Cardiac septum (tissue), 1 donor: ENCODE measurements around the gene KCNG1. TPM values are rescaled to one million over a fixed set of nuclear protein-coding genes. Genes with fewer than 3 reads are reported as not detected.

Experiments used
- DNase-seq: peaks from one replicate; pipeline ENCODE4 v3.0.0-alpha.2; 2020; ENCODE audit warnings: low spot score
- intact Hi-C: fragments of 100-400 bp; cut with DNase I; formaldehyde crosslinking; loops from one replicate; pipeline ENCODE4 v1.14.0; 2022
- total RNA-seq: library from RNA; stranded (reverse); fragmentation: NEBNext Ultra II Directional; extraction: Animal tissue kit (Norgen Biotek cat#: 25700); gene quantifications from one replicate; pipeline ENCODE4 v1.2.1, GENCODE V29; 2021
- donor health status: DM: no; HTN: no; CAD: no.

Gene KCNG1
- total RNA-seq, 1 donor from 2014 or later: 0.48 TPM

DNA sequence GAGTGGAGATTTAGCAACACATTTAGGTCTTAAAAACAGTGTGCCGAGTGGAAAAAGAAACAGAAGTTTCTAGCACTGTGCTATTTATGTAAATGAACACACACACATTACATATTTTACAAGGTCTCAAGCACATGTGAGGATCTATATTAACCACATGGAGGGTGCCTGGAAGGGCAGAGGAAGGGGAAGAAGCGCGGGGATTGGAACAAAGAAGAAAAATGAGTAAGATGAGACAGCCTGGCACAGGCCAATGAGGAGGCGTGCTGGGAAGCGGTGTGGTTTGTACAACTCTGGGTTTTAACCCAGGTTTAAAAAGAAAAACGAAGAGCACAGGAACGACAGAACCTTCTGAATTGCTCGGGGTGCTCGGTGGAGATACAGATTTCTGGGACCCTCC lies 5.7 kb downstream of the KCNG1 start:
- intact Hi-C loops: no loop called here

DNA sequence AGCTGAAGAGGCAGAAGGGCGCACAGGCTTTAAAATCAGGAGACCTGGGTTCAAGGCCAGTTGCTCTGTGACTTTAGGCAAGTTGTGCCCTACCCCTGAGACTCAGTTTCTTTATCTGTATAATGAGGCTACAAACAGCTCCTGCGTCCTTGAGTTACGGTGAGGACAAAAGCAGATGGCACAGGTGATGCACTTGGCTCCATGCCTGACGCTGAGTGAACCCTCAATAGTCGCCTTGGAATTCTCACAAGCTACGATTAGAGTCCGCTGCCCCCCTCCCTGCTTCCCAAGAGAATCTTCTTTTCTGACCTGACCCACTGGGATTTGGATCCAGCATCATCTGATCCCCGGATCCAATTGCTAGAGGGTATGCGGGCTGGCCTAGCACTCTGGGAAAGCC lies 6.4 kb downstream of the KCNG1 start:
- no peak for DNase-seq
- intact Hi-C loops: no loop called here

More for the DNA sequence above, 5.7 kb downstream of the KCNG1 start:
- no peak for DNase-seq

DNA sequence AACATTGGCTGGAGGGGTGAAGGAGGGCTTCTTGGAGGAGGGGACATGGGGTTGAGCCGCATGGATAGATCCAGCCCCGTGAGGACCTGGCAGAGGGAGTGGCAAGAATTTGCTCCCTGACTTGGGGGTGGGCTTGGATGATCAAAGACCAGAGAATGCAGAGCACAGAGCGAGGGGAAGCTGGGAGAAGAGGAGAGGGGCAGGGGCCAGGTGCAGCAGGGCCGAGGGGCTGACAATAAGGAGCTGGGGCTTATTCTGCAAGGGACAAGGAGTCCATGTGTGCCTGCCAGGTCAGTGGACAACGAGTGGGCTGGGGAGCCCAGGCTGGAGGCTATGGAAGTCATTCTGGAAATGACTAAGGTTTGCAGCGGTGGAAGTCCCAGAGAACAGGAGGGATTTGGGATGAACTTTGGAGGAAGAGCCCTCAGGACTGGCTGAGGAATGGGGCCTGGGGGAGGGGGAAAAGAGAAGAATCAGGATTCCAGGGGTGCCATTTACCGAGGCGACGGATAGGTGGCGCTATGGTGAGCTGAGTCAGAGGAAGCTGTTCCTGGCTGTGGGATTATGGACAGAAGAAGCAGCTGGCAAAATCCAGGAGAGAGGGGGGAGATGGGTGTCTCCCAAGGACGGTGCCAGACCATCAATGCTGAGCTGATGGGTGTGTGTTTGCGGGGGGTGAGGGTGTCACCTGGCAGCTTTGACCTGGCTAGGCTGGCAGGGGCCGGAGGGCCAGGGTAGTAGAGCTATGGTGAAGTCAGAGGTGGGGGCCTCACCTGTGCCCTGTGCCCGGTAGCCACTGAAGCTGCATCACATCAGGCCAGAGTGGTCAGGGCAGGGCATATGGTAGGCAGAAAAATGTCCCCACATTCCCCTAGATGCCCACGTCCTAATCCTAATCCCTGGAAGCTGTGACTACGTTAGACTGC lies 7.8 kb downstream of the KCNG1 start:
- intact Hi-C loops: no loop called here
- DNase-seq: no peak

DNA sequence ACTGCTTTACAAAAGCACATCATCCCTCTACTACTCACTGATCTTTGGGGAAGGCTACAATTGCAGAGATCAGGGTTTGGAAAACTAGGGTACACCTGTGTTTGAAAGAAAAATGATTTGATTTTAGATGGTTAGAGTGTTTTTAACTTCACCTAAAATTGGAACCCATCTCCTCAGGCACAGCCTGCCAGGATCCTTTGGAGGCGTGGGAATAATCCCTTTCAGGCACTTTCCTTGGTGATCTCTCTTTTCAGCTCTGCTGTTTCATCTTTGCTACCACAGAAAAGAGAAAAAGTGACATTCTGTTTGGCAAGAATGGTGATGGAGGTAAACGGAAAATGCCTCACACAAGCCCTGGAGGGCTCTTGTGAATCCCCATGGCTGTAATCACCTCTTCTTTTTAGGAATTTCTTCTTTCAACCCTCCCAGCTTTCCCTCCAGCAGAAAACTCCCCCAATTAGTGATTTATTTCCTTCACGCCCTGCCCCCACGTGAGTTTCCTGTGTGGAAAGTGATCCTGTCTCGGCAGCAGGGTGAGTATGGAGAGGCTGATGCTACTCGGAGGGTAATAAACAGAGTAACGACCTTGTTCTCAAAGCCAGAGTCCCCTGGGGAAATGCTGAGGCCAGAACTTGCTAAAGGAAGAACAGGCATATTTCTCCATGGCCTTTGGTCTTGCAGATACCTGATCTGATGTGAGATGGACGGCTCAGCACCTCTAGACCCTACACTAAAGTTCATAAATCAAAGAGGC lies 9.2 kb downstream of the KCNG1 start:
- no peak for DNase-seq
- intact Hi-C loops: no loop called here

DNA sequence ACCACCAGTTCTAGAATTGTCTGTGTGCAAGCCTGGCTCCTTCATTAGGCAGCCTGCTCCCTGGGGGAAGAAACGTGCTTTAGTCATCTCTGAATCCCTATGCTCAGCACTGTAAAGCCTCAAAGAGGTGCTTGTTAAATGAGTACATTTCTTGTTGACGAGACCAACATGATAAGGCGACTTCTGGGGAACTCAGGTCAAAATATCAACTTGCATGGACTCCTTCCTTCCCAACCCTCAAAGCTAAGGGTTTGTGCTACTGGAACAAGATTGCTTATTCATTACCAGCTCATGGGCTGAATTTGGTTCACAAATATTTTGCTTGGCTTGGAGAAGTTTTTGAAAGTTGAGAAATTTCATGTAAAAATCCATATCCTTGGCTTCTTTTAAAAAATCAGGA lies 10.6 kb downstream of the KCNG1 start:
- no peak for DNase-seq
- intact Hi-C loops: no loop called here

DNA sequence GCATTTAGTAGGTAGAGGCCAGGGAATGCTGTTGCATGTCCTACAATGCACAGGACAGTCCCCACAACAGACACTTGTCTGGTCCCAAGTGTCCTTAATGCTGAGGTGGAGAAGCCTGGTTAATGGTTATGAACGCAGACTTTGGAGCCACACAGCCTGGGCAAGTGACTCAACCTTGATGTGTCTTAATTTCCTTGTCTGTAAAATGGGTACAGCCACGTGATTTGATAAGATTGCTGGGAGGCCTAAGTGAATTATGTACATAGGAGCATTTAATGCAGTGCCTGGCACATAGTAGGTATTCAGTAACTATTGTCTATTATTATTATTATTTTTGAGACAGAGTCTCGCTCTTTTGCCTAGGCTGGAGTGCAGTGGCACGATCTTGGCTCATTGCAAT lies 11.4 kb downstream of the KCNG1 start:
- DNase-seq: no peak
- intact Hi-C loops: no loop called here

DNA sequence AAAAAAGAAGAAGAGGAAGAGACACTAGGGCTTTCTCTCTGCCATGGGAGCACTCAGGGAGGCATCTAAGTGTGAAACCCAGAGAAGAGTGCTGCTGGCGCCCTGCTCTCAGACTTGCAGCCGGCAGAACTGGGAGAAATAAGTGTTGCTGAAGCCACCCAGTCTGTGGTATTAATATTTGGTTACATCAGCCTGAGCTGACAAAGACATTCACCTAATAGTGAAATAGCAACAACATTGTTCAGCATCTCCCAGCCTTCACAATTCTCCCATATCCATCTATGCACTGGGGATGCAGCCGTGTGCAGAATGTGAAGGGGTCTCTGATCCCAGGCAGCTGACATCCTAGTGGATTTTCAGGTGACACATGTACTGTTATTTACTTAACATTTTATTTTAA lies 12.0 kb downstream of the KCNG1 start:
- intact Hi-C loops: no loop called here
- no peak for DNase-seq

DNA sequence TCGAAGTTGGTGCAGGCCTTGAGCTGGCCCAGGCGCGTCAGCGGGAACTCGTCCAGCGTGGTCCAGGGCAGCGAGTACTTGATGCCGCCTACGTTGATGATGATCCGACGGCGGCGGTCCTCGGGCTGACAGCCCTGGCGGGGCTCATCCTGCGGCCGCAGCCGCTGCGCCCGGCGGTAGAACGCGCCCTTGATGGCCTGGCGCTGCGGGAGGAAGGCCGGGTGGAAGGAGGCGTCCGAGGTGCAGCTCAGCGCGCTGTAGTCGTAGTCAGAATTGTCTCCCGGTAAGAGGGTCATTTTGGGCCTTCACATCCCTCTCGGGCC lies 12.9 kb downstream of the KCNG1 start:
- intact Hi-C loops: no loop called here
- no peak for DNase-seq

DNA sequence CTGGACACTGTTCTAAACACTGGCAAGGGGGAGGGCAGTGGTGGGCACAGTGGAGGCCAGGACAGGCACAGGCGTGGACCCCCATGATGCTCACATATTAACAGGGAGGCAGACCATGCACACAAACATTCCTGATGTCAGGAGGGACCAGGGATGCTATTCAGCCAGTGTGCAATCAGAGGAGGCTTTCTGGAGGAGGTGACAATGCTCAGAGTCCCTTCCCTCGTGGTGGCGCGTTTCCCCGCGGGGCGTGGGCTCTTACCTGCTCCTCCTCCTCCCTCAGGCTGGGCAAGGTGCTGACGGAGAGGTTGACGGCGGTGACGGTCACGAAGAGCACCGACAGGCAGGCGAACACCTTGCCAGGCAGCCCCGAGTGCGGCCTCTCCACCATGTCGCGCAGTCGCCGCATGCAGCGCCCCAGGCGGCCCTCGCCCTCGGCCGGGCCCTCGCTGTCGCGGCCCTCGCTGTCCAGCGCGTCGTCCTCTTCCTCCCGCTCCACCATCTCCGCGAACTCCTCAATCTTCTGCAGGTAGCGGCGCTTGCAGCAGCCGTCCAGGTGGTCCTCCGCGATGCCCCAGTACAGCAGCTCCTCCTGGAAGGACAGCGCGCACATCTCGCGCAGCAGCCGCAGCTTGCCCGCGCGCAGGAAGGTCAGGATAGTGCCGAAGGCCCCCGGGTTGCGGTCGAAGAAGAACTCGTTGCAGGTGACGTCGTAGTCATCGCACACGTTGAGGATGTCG lies 13.4 kb downstream of the KCNG1 start:
- intact Hi-C loops: no loop called here
- DNase-seq: no peak

DNA sequence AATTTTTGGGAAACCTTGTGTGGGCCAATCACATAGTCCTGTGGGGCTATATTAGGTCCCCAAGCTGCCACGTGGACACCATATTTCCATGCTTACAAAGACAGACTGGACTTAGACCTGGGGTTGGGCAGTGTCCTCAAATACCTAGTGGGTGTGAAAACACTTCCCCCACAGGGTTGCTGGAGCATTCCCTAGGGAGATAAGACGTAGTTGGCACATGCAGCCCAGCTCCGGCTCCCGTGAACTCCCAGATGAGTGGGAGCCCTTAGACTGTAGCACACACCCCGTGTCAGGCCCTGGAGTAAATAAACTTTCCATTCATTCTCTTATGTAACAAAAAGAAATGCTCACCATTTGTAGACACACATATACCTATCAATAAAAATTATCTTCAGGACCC lies 14.2 kb downstream of the KCNG1 start:
- intact Hi-C loops: no loop called here
- no peak for DNase-seq

DNA sequence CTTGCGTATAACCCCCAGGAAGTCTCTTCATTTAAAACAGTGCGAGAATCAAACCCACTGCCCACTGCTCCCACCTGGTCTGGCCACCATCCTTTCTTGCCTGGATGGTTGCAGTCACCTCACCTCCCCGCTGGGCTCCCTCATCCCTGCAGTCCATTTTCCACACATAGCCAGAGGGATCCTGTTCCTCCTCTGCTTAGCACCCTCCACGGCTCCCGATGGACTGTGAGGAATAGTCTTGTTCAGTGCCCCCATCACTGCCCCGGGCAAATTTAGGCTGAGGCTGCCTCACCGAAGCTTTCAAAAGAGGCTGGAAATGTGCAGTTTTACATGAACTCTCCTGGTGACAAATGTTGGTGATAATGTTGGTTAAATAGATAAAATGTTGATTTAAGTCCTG lies 17.7 kb downstream of the KCNG1 start:
- intact Hi-C loops: no loop called here
- DNase-seq: no peak

DNA sequence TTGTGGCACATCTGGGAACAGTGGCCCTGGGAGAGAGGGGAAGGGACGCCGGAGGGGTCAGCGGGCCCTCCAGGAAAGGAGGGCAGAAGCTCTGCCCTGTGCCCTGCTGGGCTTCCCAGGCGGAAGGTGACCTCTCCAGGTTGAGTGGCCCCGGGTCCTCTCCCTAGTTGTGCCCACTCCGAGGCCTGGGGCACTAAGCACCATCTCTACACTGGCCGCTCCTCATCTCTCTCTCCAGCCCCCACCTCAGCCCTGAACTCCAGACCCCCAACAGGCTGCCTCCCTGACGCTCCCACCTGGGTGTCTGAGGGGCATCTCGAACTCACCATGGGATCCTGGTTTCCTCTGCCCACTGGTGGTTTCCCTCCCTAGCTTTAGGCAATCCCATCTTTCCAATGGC lies 18.1 kb downstream of the KCNG1 start:
- no peak for DNase-seq
- intact Hi-C loops: no loop called here

DNA sequence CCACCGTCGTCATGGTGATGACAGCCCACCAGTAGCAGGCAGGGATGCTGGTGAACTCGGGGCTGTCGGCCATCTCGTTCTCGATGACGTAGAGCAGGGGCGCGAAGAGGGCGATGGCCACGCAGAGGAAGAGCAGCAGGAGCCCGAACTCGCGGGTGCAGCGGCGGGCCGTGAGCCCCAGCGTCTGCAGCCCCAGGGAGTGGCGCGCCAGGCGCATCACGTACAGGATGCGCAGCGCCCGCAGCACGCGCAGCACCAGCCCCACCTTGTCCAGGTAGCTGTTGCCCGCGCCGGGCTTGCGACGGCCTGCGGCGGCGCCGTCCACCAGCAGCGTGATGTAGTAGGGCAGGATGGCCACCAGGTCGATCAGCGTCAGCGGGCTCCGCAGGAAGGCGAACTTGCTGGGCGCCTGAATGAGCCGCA lies 18.6 kb downstream of the KCNG1 start:
- intact Hi-C loops: no loop called here
- no peak for DNase-seq

DNA sequence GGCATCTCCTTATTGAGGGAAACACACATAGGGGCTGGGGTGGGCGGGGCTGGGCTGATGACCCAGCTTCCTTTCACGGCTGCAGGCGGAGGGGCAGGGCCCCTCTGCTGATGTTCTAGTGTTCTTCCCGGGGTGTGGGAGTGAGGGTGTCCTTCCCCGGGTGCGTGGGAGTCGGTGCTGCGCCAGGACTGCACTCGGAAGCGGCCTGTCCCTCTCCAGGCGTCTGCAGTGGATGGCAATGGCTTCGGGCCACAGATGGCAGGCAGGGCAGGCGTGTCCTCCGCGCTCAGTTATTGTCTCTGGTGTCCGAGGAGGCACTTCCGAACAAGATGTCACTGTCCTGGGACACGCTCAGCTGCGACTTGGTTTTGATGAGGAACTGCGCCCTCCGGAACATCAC lies 19.2 kb downstream of the KCNG1 start:
- intact Hi-C loops: no loop called here
- no peak for DNase-seq

DNA sequence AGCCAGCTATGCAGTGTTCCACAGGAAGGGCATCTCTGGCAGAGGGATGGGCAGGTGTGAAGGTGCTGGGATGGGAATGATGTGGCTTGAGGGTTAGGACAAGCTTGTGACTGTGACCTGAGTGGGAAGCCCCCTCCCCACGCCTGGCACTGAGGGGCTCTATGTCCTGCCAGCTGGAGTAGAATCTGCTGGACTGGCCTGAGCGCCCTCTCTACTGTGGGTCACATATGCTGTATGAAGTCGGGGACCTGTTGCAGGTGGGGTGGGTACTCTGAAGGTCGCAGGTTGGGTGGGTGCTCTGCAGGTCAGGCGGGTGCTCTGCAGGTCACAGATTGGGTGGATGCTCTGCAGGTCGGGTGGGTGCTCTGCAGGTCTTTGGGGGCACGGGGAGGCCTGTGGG lies 20.3 kb downstream of the KCNG1 start:
- intact Hi-C loops: no loop called here
- DNase-seq: no peak

DNA sequence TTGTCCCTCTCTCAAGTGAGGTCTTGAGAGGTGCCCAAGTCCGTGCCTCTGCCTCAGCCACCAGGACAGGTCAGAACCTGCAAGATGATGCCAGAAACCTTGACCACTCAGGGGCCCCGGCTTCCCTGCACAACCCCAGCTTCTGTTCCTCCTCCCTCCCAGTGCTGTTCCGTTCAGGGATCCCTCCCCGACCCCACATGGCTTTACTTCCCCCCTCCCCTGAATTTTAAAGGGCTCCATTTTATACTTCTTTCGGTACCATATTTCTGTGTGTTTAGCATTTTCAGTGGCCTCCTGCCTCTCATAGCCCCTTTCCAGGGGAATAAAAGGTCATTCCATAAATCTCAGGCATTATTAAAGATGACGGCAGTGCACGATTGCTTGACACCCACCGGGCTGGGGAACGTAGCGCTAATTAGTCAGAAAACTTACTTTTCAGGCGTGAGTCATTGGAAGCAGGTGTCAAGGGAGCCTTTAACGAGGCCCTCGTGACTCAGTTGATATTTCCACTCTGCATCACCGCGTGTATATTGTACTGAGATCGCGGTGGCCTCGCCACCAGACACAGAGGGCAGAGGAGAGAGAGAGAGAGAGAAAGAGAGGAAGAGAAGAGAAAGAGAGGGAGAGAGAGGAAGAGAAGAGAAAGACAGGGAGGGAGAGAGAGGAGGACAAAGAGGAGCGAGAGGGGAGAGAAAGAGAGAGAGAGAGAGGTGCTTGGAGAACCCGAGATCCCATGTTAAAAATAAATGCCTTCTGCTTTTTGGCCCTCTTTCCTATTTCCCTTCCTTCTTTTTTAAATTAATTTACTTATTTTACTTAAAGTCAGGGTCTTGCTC lies 21.3 kb downstream of the KCNG1 start:
- DNase-seq: no peak
- intact Hi-C loops: no loop called here

DNA sequence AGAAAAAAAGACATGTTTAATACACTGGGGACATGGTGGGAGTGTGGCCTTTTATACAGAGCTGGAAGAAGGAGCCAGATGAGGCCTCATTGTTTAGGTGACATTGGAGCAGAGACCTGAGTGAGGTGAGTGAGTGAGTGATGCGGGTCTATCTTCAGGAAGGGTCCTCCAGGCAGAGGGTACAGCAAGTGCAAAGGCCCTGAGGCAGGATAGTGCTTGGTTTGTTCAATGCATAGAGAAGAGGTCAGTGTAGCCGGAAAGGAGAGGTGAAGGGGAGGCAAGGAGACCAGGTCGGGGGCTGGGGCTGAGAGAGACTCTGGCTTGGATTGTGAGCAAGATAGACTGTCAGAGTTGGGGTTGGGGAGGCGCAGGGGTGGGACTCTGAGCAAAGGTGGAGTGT lies 23.6 kb downstream of the KCNG1 start:
- DNase-seq: no peak
- intact Hi-C loops: no loop called here

DNA sequence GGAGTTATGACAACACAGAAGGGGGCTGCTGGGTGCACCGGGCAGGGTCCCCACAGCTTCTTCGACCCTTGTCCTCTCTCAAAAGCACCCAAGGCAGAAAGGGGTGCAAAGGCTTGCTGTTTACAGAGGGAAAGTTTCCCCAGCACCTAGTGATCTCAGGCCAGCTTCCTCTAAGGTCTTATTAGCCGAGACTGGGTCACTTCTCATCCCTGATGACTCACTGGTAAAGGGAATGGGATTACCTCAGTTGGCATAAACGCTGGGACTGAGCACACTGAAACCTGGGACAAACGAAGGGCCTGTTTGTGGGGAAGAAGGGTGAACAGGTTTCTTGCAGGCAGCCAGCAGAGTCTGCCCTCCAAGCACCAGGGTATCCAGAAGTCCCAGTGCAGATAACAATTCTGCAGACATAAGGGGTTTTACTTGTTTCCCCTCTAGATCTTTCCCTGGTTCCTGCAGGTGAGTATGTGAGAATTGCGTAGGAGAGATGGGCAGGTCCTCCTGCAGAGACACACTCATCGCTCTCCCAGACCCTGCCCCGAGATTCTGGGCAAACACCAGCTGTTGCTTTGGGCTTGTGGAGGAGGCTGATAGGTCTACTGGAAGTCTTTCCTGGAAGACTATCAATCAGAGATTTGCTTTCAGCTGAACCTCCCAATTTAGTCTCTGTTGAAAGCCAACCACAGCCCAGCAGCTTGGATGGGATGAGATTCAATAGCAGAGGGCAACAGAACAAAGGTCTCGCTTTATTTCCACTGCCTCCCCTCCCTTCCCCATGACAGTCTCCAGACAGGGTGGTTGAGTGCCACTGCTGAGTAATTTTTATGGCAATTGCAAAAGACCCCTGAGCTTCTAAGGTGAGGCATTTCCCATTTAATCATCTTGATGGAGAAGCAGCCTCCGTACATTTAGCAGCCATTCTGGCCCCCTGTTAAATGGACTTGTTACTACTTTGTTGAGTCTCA lies 25.7 kb downstream of the KCNG1 start:
- DNase-seq: no peak
- intact Hi-C loops: no loop called here

DNA sequence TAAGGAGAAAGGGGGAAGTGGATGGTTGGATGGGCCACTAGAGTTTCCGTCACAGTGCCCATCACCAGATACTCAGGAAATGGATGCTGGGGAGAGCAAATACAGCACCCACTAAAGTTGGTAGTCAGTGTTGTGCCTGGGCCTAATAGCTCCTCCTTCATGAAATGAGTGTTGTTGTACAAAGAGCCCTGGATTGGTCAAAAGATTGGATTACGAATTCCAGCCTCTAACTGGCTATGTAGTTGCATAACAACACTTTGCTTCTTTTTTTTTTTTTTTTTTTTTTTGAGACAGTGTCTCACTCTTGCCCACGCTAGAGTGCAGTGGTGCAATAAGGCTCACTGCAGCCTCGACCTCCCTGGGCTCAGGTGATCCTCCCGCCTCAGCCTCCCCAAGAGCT lies 27.4 kb downstream of the KCNG1 start:
- intact Hi-C loops: no loop called here
- no peak for DNase-seq
